Glomerular visceral epithelial cell (primary cell): ENCODE measurements around the gene CELA3A.

Source experiments
- DNase-seq: peaks from one replicate; pipeline ENCODE4 v3.0.0-alpha.2; 2016; ENCODE audit errors: extremely low spot score

CELA3A gene

GRCh38 chr1:22050330-22050729 is 48.9 kb downstream of the CELA3A start:
- DNase-seq = no peak

- no peak for DNase-seq
Measured at GRCh38 chr1:22051607-22052114, 50.2 kb downstream of the CELA3A start.

GRCh38 chr1:22052115-22053016 is 50.9 kb downstream of the CELA3A start, which contains the start of gene CDC42:
Gene CDC42, plus strand, starts transcription at chr1:22052709. Its CDS starts 25,770 bp downstream, at chr1:22078479.
- DNase-seq = peak; percentile 97

- peak; percentile 77 for DNase-seq
Measured at GRCh38 chr1:22053017-22053860, 51.8 kb downstream of the CELA3A start.

GRCh38 chr1:22053861-22054770 is 52.7 kb downstream of the CELA3A start:
- DNase-seq = no peak

- no peak for DNase-seq
Measured at GRCh38 chr1:22055463-22055862, 54.0 kb downstream of the CELA3A start.

- no peak for DNase-seq
Measured at GRCh38 chr1:22056043-22056442, 54.6 kb downstream of the CELA3A start.

GRCh38 chr1:22056936-22057335 is 55.5 kb downstream of the CELA3A start:
- no peak for DNase-seq

- no peak for DNase-seq
Measured at GRCh38 chr1:22057861-22058260, 56.4 kb downstream of the CELA3A start.
